SK-N-SH treated with all-trans-retinoic acid at 6 μM for 48 hours (cell line): ENCODE data around the gene IMPA2.

Source experiments
- ATAC-seq: fragments of 200-7000 bp; cut with Tn5 transposase; 3 replicates; pipeline ENCODE4 v1.9.1; 2020; ENCODE audit warnings: mild to moderate bottlenecking, moderate library complexity
- ARNTL ChIP-seq: fragments of 450-650 bp; formaldehyde crosslinking; IDR thresholded peaks from 2 replicates; pipeline ENCODE4 v1.5.0; 2020; ENCODE audit warnings: low read depth, mild to moderate bottlenecking, moderate library complexity, borderline replicate concordance
- BACH2 ChIP-seq: fragments of 250-450 bp; sonication (Bioruptor Pico); IDR thresholded peaks from 2 replicates; pipeline ENCODE4 v1.9.0; 2021; ENCODE audit warnings: mild to moderate bottlenecking, borderline replicate concordance
- CSDC2 ChIP-seq: fragments of 250-450 bp; sonication (Bioruptor Pico); IDR thresholded peaks from 2 replicates; pipeline ENCODE4 v1.5.0; 2020; ENCODE audit warnings: mild to moderate bottlenecking, moderate library complexity
- ISL1 ChIP-seq: fragments of 250-450 bp; sonication (Bioruptor Pico); IDR thresholded peaks from 2 replicates; pipeline ENCODE4 v2.1.2; 2022; ENCODE audit warnings: mild to moderate bottlenecking, moderate library complexity
- OSR1 ChIP-seq: fragments of 250-450 bp; sonication (Bioruptor Pico); IDR thresholded peaks from 2 replicates; pipeline ENCODE4 v1.8.0; 2022; ENCODE audit warnings: moderate library complexity, mild to moderate bottlenecking, inconsistent platforms
- RARB ChIP-seq: fragments of 250-450 bp; sonication (Bioruptor Pico); IDR thresholded peaks from 2 replicates; pipeline ENCODE4 v1.8.0; 2021; ENCODE audit warnings: mild to moderate bottlenecking, moderate library complexity
- TOX ChIP-seq: fragments of 250-450 bp; sonication (Bioruptor Pico); IDR thresholded peaks from 2 replicates; pipeline ENCODE4 v1.8.0; 2021; ENCODE audit warnings: mild to moderate bottlenecking, moderate library complexity, borderline replicate concordance
- ZFP3 ChIP-seq: fragments of 250-450 bp; sonication (Bioruptor Pico); IDR thresholded peaks from 2 replicates; pipeline ENCODE4 v1.5.0; 2020; ENCODE audit warnings: mild to moderate bottlenecking, moderate library complexity
- ZFP30 ChIP-seq: fragments of 450-650 bp; formaldehyde crosslinking; IDR thresholded peaks from 2 replicates; pipeline ENCODE4 v1.5.0; 2022; ENCODE audit warnings: mild to moderate bottlenecking, moderate library complexity
- ZNF565 ChIP-seq: fragments of 450-650 bp; formaldehyde crosslinking; conservative IDR thresholded peaks from 2 replicates; pipeline ENCODE4 v1.5.0; 2020; ENCODE audit warnings: low read depth, mild to moderate bottlenecking, moderate library complexity
- ZNF70 ChIP-seq: fragments of 450-650 bp; formaldehyde crosslinking; IDR thresholded peaks from 2 replicates; pipeline ENCODE4 v1.5.0; 2020; ENCODE audit warnings: mild to moderate bottlenecking, moderate library complexity
- ZNF8 ChIP-seq: fragments of 450-650 bp; formaldehyde crosslinking; IDR thresholded peaks from 2 replicates; pipeline ENCODE4 v1.5.0; 2020; ENCODE audit warnings: mild to moderate bottlenecking, moderate library complexity
- TF ChIP-seq, protein P1 (sequence below): fragments of 250-450 bp; sonication (Bioruptor Pico); IDR thresholded peaks from 2 replicates; pipeline ENCODE4 v1.5.1; 2020; ENCODE audit warnings: low read depth, mild to moderate bottlenecking, moderate library complexity
- TF ChIP-seq, protein P2 (sequence below): fragments of 250-450 bp; sonication (Bioruptor Pico); IDR thresholded peaks from 2 replicates; pipeline ENCODE4 v1.8.0; 2020; ENCODE audit warnings: mild to moderate bottlenecking, moderate library complexity, borderline replicate concordance
- TF ChIP-seq, protein P3 (sequence below): fragments of 250-450 bp; sonication (Bioruptor Pico); IDR thresholded peaks from 2 replicates; pipeline ENCODE4 v1.5.0; 2020; ENCODE audit warnings: mild to moderate bottlenecking, moderate library complexity
- TF ChIP-seq, protein P4 (sequence below): fragments of 250-450 bp; sonication (Bioruptor Pico); IDR thresholded peaks from 2 replicates; pipeline ENCODE4 v1.5.1; 2021; ENCODE audit warnings: mild to moderate bottlenecking, moderate library complexity

IMPA2 gene

DNA sequence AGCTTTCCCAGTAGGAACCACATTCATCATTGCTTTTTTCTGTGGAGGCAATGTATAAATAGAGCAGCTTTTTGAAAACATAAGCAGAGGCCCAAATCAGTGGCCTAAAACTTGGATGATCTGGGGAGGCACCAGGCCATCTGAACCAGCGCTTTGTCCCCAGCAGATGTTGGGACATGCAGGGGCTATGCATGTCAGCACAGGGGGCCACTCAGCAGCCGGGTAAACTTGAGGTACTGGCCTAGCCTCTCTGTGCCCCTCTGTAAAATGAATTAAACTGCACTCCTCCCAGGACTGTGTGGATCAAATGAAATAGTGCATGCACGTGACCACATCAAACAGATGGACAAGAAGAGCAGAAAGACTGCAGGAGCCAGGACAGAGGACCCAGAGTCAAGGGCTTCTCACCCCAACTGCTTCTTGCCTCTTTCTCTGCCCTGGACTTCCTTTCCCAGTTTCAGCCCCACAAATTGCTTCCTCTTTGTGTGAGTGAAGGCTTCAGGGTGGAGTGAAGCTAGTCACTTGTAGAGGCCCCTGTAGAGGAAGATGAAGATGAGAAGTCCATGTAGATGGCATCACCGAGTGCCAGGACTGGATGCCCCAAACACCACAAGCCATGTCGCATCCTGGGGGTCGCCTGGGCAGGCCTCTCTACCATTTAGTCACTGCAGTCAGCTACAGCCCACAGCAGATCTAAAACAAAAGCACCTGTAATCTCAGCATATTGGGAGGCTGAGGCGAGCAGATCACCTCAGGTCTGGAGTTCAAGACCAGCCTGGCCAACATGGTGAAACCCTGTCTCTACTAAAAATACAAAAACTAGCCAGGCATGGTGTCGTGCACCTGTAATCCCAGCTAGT is 53.2 kb downstream of the IMPA2 start:
- no peak for ATAC-seq
- TF ChIP-seq, protein P1, sequence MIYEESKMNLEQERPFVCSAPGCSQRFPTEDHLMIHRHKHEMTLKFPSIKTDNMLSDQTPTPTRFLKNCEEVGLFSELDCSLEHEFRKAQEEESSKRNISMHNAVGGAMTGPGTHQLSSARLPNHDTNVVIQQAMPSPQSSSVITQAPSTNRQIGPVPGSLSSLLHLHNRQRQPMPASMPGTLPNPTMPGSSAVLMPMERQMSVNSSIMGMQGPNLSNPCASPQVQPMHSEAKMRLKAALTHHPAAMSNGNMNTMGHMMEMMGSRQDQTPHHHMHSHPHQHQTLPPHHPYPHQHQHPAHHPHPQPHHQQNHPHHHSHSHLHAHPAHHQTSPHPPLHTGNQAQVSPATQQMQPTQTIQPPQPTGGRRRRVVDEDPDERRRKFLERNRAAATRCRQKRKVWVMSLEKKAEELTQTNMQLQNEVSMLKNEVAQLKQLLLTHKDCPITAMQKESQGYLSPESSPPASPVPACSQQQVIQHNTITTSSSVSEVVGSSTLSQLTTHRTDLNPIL (CRISPR knock-in tag): no peak

DNA sequence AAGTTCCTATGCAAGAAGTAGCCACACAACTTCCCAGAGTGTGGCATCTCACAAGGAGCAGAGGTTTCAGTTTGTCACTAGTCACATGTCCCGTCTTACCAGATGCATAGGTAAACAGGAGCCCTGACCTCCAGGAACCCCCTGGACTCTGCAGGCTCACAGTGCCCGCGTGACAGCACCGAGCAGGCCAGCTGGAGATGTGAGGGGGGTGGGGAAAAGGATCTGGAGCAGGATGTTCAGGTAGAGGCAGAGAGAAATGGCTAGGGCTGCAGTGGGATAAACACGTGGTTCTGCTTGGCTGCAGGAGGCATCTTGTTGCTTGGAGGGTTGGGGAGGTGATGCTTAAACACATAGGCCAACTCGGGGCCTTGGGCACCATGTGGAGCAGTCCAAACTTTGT is 54.2 kb downstream of the IMPA2 start:
- ATAC-seq: no peak
- TF ChIP-seq RARB (CRISPR knock-in tag) (no peak), BACH2 (CRISPR knock-in tag) (no peak), ZFP30 (CRISPR knock-in tag) (no peak), ZNF8 (no peak), ZNF565 (no peak), ARNTL (no peak), OSR1 (CRISPR knock-in tag) (no peak), ZFP3 (CRISPR knock-in tag) (no peak)
- TF ChIP-seq, protein P2, sequence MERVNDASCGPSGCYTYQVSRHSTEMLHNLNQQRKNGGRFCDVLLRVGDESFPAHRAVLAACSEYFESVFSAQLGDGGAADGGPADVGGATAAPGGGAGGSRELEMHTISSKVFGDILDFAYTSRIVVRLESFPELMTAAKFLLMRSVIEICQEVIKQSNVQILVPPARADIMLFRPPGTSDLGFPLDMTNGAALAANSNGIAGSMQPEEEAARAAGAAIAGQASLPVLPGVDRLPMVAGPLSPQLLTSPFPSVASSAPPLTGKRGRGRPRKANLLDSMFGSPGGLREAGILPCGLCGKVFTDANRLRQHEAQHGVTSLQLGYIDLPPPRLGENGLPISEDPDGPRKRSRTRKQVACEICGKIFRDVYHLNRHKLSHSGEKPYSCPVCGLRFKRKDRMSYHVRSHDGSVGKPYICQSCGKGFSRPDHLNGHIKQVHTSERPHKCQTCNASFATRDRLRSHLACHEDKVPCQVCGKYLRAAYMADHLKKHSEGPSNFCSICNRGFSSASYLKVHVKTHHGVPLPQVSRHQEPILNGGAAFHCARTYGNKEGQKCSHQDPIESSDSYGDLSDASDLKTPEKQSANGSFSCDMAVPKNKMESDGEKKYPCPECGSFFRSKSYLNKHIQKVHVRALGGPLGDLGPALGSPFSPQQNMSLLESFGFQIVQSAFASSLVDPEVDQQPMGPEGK (CRISPR knock-in tag): no peak
- TF ChIP-seq, protein P3, sequence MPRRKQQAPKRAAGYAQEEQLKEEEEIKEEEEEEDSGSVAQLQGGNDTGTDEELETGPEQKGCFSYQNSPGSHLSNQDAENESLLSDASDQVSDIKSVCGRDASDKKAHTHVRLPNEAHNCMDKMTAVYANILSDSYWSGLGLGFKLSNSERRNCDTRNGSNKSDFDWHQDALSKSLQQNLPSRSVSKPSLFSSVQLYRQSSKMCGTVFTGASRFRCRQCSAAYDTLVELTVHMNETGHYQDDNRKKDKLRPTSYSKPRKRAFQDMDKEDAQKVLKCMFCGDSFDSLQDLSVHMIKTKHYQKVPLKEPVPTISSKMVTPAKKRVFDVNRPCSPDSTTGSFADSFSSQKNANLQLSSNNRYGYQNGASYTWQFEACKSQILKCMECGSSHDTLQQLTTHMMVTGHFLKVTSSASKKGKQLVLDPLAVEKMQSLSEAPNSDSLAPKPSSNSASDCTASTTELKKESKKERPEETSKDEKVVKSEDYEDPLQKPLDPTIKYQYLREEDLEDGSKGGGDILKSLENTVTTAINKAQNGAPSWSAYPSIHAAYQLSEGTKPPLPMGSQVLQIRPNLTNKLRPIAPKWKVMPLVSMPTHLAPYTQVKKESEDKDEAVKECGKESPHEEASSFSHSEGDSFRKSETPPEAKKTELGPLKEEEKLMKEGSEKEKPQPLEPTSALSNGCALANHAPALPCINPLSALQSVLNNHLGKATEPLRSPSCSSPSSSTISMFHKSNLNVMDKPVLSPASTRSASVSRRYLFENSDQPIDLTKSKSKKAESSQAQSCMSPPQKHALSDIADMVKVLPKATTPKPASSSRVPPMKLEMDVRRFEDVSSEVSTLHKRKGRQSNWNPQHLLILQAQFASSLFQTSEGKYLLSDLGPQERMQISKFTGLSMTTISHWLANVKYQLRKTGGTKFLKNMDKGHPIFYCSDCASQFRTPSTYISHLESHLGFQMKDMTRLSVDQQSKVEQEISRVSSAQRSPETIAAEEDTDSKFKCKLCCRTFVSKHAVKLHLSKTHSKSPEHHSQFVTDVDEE (CRISPR knock-in tag): no peak
- TF ChIP-seq, all 23 proteins: peak for 0

DNA sequence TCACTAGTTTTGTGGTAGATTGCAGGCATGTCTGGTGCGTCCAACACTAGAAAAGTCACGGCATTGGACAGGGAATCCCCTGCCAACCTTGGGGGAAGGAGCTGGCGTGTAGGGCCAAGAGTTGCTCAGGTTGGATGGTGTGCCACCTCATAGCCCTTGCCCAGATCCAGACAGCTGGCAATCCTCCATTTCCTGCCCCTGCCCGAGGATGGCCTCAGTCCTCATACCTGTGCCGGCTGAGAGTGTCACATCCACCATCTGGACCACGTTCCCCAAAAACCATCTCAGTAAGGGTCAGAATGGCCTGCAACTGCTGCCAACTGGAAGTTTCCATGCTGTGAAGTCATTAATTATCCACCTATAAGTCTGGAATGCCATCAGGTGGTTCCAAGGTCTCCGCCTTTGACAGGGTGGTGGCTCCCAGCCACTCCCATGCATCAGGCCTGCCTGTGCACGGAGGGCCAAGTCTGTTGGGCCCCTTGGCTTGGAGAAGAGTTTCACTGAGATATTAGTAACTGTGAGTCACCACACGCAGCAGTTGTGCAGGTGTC is 55.0 kb downstream of the IMPA2 start:
- TF ChIP-seq, protein P3 (CRISPR knock-in tag): no peak
- TF ChIP-seq ZNF70: no peak
- TF ChIP-seq CSDC2 (CRISPR knock-in tag): no peak
- no peak for TF ChIP-seq ISL1 (CRISPR knock-in tag)
- no peak for TF ChIP-seq ZFP30 (CRISPR knock-in tag)
- TF ChIP-seq, protein P4, sequence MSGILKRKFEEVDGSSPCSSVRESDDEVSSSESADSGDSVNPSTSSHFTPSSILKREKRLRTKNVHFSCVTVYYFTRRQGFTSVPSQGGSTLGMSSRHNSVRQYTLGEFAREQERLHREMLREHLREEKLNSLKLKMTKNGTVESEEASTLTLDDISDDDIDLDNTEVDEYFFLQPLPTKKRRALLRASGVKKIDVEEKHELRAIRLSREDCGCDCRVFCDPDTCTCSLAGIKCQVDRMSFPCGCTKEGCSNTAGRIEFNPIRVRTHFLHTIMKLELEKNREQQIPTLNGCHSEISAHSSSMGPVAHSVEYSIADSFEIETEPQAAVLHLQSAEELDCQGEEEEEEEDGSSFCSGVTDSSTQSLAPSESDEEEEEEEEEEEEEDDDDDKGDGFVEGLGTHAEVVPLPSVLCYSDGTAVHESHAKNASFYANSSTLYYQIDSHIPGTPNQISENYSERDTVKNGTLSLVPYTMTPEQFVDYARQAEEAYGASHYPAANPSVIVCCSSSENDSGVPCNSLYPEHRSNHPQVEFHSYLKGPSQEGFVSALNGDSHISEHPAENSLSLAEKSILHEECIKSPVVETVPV: no peak
- TF ChIP-seq BACH2 (CRISPR knock-in tag): no peak
- TF ChIP-seq TOX (CRISPR knock-in tag): no peak
- no peak for TF ChIP-seq OSR1 (CRISPR knock-in tag)
- TF ChIP-seq ARNTL: no peak
- TF ChIP-seq RARB (CRISPR knock-in tag): no peak
- ATAC-seq: no peak
